Measurements from ENCODE around the gene PITPNM3. TPM values are rescaled to one million over a fixed set of nuclear protein-coding genes. Genes with fewer than 3 reads are reported as not detected.

PITPNM3 gene
- total and polyA plus RNA-seq, 2 experiments from 2014 or later, result 1.0 to 1.5 TPM

- TF ChIP-seq ZNF462 (CRISPR knock-in tag; IDR thresholded peaks at IDR 0.05) (no peak), CTCF (conservative IDR thresholded peaks at IDR 0.05; ENCODE audit: low read depth in 2 of 2) (no peak)
Observed at GRCh38 chr17:6543079-6544010, 13.0 kb downstream of the PITPNM3 start (continued).

GRCh38 chr17:6542577-6542976, 13.8 kb downstream of the PITPNM3 start:
- Mint-ChIP-seq H3K27me3 (ENCODE audit: insufficient read depth, low read depth, poor library complexity) (peaks cover 6% of the 10 kb centered on the region), H3K4me1 (peaks cover 28% of the 10 kb centered on the region), H3K36me3 (ENCODE audit: low read depth) (peaks cover 5% of the 10 kb centered on the region; the same call in 1 of the 3 replicates), H3K9me3 (peaks cover 15% of the 10 kb centered on the region), H3K4me3 (no peak overlapping the region), H3K27ac (no peak overlapping the region)
- Histone ChIP-seq H3K27me3 (ENCODE audit: insufficient read depth) (no peaks in the 10 kb centered on the region), H3F3A (replicated peaks; ENCODE audit: low read depth) (no peaks in the 10 kb centered on the region), H3K79me2 (replicated peaks; ENCODE audit: insufficient read depth) (no peaks in the 10 kb centered on the region), H2AFZ (no peak overlapping the region), H3K4me3 (no peak overlapping the region), H3K36me3 (ENCODE audit: insufficient read depth) (no peaks in the 10 kb centered on the region), H3K27ac (ENCODE audit: low read depth) (no peak overlapping the region), H3K9me2 (ENCODE audit: insufficient read depth) (no peaks in the 10 kb centered on the region), H3K4me1 (ENCODE audit: insufficient read depth) (peaks cover 4% of the 10 kb centered on the region; the same call in 1 of the 2 replicates), H3K4me2 (no peak overlapping the region), H4K20me1 (replicated peaks; ENCODE audit: insufficient read depth) (no peaks in the 10 kb centered on the region)
- no peak for TF ChIP-seq ZNF114 (CRISPR knock-in tag; IDR thresholded peaks at IDR 0.05)
- ATAC-seq, result no peak
- no peak for DNase-seq (ENCODE audit: low spot score)
